IPS-20b (cell line): ENCODE results near the gene EIF4E3.

ENCODE experiments used
- H3K27ac ChIP-seq: one replicate; pipeline ENCODE4 v1.5.1; 2013; ENCODE audit warnings: low read length
- H3K27me3 ChIP-seq: 2 replicates; pipeline ENCODE4 v1.6.1; 2013; ENCODE audit warnings: mild to moderate bottlenecking, low read length, inconsistent platforms; ENCODE audit not compliant: insufficient read depth
- H3K36me3 ChIP-seq: 2 replicates; pipeline ENCODE4 v1.6.1; 2013; ENCODE audit warnings: low read depth, mild to moderate bottlenecking, inconsistent platforms, low read length, moderate library complexity; ENCODE audit not compliant: insufficient read depth
- H3K4me1 ChIP-seq: 2 replicates; pipeline ENCODE4 v1.6.1; 2013; ENCODE audit warnings: mild to moderate bottlenecking, control low read depth, inconsistent platforms, low read length, moderate library complexity; ENCODE audit not compliant: insufficient read depth
- H3K4me3 ChIP-seq: 2 replicates; pipeline ENCODE4 v1.5.1; 2013; ENCODE audit warnings: mild to moderate bottlenecking, low read length, inconsistent platforms
- H3K9ac ChIP-seq: 2 replicates; pipeline ENCODE4 v1.6.1; 2013; ENCODE audit warnings: low read depth, mild to moderate bottlenecking, inconsistent platforms, low read length, moderate library complexity
- H3K9me3 ChIP-seq: 2 replicates; pipeline ENCODE4 v1.6.1; 2013; ENCODE audit warnings: mild to moderate bottlenecking, low read depth, low read length, inconsistent platforms; ENCODE audit not compliant: insufficient read depth

Gene EIF4E3

GRCh38 chr3:71659864-71660591 lies 65.2 kb downstream of the EIF4E3 start:
- H3K27me3 ChIP-seq: no peaks in the 10 kb centered on the region
- no peaks in the 10 kb centered on the region for H3K36me3 ChIP-seq
- no peaks in the 10 kb centered on the region for H3K4me1 ChIP-seq
- H3K27ac ChIP-seq: no peak overlapping the region
- no peak overlapping the region for H3K4me3 ChIP-seq
- H3K9ac ChIP-seq: no peak overlapping the region
- H3K9me3 ChIP-seq: no peaks in the 10 kb centered on the region

GRCh38 chr3:71657831-71658530 lies 67.2 kb downstream of the EIF4E3 start:
- Histone ChIP-seq H3K9me3 (no peaks in the 10 kb centered on the region), H3K27ac (no peak overlapping the region), H3K36me3 (no peaks in the 10 kb centered on the region), H3K4me1 (peaks cover 18% of the 10 kb centered on the region; the same call in 1 of the 2 replicates), H3K27me3 (no peaks in the 10 kb centered on the region), H3K4me3 (no peak overlapping the region), H3K9ac (no peak overlapping the region)

GRCh38 chr3:71655061-71655460 lies 70.1 kb downstream of the EIF4E3 start:
- peaks cover 19% of the 10 kb centered on the region; the same call in 1 of the 2 replicates for H3K4me1 ChIP-seq
- no peaks in the 10 kb centered on the region for H3K27me3 ChIP-seq
- no peak overlapping the region for H3K27ac ChIP-seq
- no peak overlapping the region for H3K4me3 ChIP-seq
- no peaks in the 10 kb centered on the region for H3K36me3 ChIP-seq
- no peak overlapping the region for H3K9ac ChIP-seq
- no peaks in the 10 kb centered on the region for H3K9me3 ChIP-seq

- Histone ChIP-seq H3K36me3 (no peaks in the 10 kb centered on the region), H3K4me3 (no peak overlapping the region), H3K27me3 (no peaks in the 10 kb centered on the region), H3K9me3 (no peaks in the 10 kb centered on the region), H3K9ac (no peak overlapping the region; the same call in 1 of the 2 replicates), H3K27ac (no peak overlapping the region), H3K4me1 (peaks cover 19% of the 10 kb centered on the region; the same call in 1 of the 2 replicates)
Measured at GRCh38 chr3:71653414-71653807, 71.8 kb downstream of the EIF4E3 start.

- no peaks in the 10 kb centered on the region for H3K9me3 ChIP-seq
- H3K27ac ChIP-seq: no peak overlapping the region
- H3K4me1 ChIP-seq: peaks cover 19% of the 10 kb centered on the region; the same call in 1 of the 2 replicates
- no peaks in the 10 kb centered on the region for H3K27me3 ChIP-seq
- no peak overlapping the region; the same call in 1 of the 2 replicates for H3K9ac ChIP-seq
- H3K4me3 ChIP-seq: no peak overlapping the region
- H3K36me3 ChIP-seq: no peaks in the 10 kb centered on the region
Measured at GRCh38 chr3:71652781-71653413, 72.3 kb downstream of the EIF4E3 start.

GRCh38 chr3:71651625-71652024 lies 73.6 kb downstream of the EIF4E3 start:
- H3K27me3 ChIP-seq: no peaks in the 10 kb centered on the region
- H3K4me3 ChIP-seq: no peak overlapping the region
- H3K4me1 ChIP-seq: peaks cover 19% of the 10 kb centered on the region; the same call in 1 of the 2 replicates
- no peak overlapping the region for H3K27ac ChIP-seq
- no peak overlapping the region for H3K9ac ChIP-seq
- H3K36me3 ChIP-seq: no peaks in the 10 kb centered on the region
- H3K9me3 ChIP-seq: no peaks in the 10 kb centered on the region

GRCh38 chr3:71650372-71650771 lies 74.8 kb downstream of the EIF4E3 start:
- no peaks in the 10 kb centered on the region for H3K9me3 ChIP-seq
- H3K9ac ChIP-seq: no peak overlapping the region
- no peak overlapping the region for H3K4me3 ChIP-seq
- no peaks in the 10 kb centered on the region for H3K27me3 ChIP-seq
- no peaks in the 10 kb centered on the region for H3K36me3 ChIP-seq
- peaks cover 19% of the 10 kb centered on the region; the same call in 1 of the 2 replicates for H3K4me1 ChIP-seq
- no peak overlapping the region for H3K27ac ChIP-seq

- no peaks in the 10 kb centered on the region for H3K9me3 ChIP-seq
- H3K9ac ChIP-seq: no peak overlapping the region
- no peaks in the 10 kb centered on the region for H3K36me3 ChIP-seq
- H3K27ac ChIP-seq: no peak overlapping the region
- H3K27me3 ChIP-seq: no peaks in the 10 kb centered on the region
- H3K4me1 ChIP-seq: peaks cover 20% of the 10 kb centered on the region; the same call in 1 of the 2 replicates
- H3K4me3 ChIP-seq: no peak overlapping the region
Measured at GRCh38 chr3:71649757-71650156, 75.4 kb downstream of the EIF4E3 start.

GRCh38 chr3:71647751-71648150 lies 77.5 kb downstream of the EIF4E3 start:
- Histone ChIP-seq H3K9me3 (no peaks in the 10 kb centered on the region), H3K36me3 (no peaks in the 10 kb centered on the region), H3K4me1 (peaks cover 7% of the 10 kb centered on the region; the same call in 1 of the 2 replicates), H3K9ac (no peak overlapping the region), H3K27me3 (no peaks in the 10 kb centered on the region), H3K27ac (no peak overlapping the region), H3K4me3 (no peak overlapping the region)

GRCh38 chr3:71646971-71647370 lies 78.2 kb downstream of the EIF4E3 start:
- H3K36me3 ChIP-seq: no peaks in the 10 kb centered on the region
- no peak overlapping the region for H3K27ac ChIP-seq
- no peak overlapping the region for H3K4me3 ChIP-seq
- no peaks in the 10 kb centered on the region for H3K9me3 ChIP-seq
- H3K27me3 ChIP-seq: no peaks in the 10 kb centered on the region
- H3K9ac ChIP-seq: no peak overlapping the region
- H3K4me1 ChIP-seq: peaks cover 7% of the 10 kb centered on the region; the same call in 1 of the 2 replicates

GRCh38 chr3:71645140-71645539 lies 80.1 kb downstream of the EIF4E3 start:
- H3K9me3 ChIP-seq: no peaks in the 10 kb centered on the region
- H3K36me3 ChIP-seq: no peaks in the 10 kb centered on the region
- H3K4me1 ChIP-seq: peaks cover 7% of the 10 kb centered on the region; the same call in 1 of the 2 replicates
- no peak overlapping the region for H3K9ac ChIP-seq
- no peak overlapping the region for H3K27ac ChIP-seq
- H3K4me3 ChIP-seq: no peak overlapping the region
- H3K27me3 ChIP-seq: no peaks in the 10 kb centered on the region
